ENCODE results near the gene DIDO1. TPM values are rescaled to one million over a fixed set of nuclear protein-coding genes. Genes with fewer than 3 reads are reported as not detected.
A peak's percentile ranks its signal among the peaks of the same experiment; 100 is the strongest.

The DIDO1 gene
- total and polyA plus RNA-seq, 2 of the 13 experiments (the other 11 are each of a cell fraction or from before 2014, with no cell fraction given) = 75.0 to 75.1 TPM

- TF ChIP-seq ZNF646 (CRISPR knock-in tag; IDR thresholded peaks at IDR 0.05) (0 out of 2 replicates have a peak, but pooled peaks have one; percentile 15), ZNF468 (CRISPR knock-in tag; IDR thresholded peaks at IDR 0.05) (peak; percentile 70; the same call in 1 of the 2 replicates), ZNF136 (CRISPR knock-in tag; IDR thresholded peaks at IDR 0.05; ENCODE audit: low read depth) (peak; percentile 96), PRMT3 (CRISPR knock-in tag; IDR thresholded peaks at IDR 0.05; ENCODE audit: borderline replicate concordance, low read depth) (no peak), RFX3 (CRISPR knock-in tag; IDR thresholded peaks at IDR 0.05) (no peak), SIX1 (CRISPR knock-in tag; IDR thresholded peaks at IDR 0.05; ENCODE audit: borderline replicate concordance) (peak; percentile 59; the same call in 1 of the 2 replicates), BCL6 (CRISPR knock-in tag; IDR thresholded peaks at IDR 0.05) (peak; percentile 63), PHB2 (IDR thresholded peaks at IDR 0.05; ENCODE audit: partially characterized antibody) (no peak), HIC2 (CRISPR knock-in tag; IDR thresholded peaks at IDR 0.05; ENCODE audit: low read depth) (0 out of 2 replicates have a peak, but pooled peaks have one; percentile 11), PHF8 (CRISPR knock-in tag; IDR thresholded peaks at IDR 0.05) (no peak; the same call in none of the 2 replicates)
- TF ChIP-seq, protein P1, sequence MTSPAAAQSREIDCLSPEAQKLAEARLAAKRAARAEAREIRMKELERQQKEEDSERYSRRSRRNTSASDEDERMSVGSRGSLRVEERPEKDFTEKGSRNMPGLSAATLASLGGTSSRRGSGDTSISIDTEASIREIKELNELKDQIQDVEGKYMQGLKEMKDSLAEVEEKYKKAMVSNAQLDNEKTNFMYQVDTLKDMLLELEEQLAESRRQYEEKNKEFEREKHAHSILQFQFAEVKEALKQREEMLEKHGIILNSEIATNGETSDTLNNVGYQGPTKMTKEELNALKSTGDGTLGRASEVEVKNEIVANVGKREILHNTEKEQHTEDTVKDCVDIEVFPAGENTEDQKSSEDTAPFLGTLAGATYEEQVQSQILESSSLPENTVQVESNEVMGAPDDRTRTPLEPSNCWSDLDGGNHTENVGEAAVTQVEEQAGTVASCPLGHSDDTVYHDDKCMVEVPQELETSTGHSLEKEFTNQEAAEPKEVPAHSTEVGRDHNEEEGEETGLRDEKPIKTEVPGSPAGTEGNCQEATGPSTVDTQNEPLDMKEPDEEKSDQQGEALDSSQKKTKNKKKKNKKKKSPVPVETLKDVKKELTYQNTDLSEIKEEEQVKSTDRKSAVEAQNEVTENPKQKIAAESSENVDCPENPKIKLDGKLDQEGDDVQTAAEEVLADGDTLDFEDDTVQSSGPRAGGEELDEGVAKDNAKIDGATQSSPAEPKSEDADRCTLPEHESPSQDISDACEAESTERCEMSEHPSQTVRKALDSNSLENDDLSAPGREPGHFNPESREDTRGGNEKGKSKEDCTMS (CRISPR knock-in tag; conservative IDR thresholded peaks at IDR 0.05) = no peak
- TF ChIP-seq, protein P2, sequence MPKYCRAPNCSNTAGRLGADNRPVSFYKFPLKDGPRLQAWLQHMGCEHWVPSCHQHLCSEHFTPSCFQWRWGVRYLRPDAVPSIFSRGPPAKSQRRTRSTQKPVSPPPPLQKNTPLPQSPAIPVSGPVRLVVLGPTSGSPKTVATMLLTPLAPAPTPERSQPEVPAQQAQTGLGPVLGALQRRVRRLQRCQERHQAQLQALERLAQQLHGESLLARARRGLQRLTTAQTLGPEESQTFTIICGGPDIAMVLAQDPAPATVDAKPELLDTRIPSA (CRISPR knock-in tag; IDR thresholded peaks at IDR 0.05; ENCODE audit: borderline replicate concordance) = no peak
- TF ChIP-seq, protein P3, sequence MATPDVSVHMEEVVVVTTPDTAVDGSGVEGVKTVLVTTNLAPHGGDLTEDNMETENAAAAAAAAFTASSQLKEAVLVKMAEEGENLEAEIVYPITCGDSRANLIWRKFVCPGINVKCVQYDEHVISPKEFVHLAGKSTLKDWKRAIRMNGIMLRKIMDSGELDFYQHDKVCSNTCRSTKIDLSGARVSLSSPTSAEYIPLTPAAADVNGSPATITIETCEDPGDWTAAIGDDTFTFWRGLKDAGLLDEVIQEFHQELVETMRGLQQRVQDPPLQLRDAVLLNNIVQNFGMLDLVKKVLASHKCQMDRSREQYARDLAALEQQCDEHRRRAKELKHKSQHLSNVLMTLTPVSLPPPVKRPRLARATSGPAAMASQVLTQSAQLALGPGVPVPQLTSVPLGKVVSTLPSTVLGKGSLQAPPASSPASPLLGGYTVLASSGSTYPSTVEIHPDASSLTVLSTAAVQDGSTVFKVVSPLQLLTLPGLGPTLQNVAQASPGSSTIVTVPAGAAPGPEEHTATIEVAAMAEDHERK (CRISPR knock-in tag; IDR thresholded peaks at IDR 0.05; ENCODE audit: low read depth) = peak; percentile 95
Measured at GRCh38 chr20:62861726-62862336, 64.5 kb downstream of the DIDO1 start, which contains the start of gene TCFL5 (continued).

Data from HepG2 (cell line).